ENCODE data around the gene ZNF500. TPM values are rescaled to one million over a fixed set of nuclear protein-coding genes. Genes with fewer than 3 reads are reported as not detected.

Gene ZNF500
- total RNA-seq, 3 donors from 2014 or later: 8.2 to 17.0 (median 16.4) TPM

DNA sequence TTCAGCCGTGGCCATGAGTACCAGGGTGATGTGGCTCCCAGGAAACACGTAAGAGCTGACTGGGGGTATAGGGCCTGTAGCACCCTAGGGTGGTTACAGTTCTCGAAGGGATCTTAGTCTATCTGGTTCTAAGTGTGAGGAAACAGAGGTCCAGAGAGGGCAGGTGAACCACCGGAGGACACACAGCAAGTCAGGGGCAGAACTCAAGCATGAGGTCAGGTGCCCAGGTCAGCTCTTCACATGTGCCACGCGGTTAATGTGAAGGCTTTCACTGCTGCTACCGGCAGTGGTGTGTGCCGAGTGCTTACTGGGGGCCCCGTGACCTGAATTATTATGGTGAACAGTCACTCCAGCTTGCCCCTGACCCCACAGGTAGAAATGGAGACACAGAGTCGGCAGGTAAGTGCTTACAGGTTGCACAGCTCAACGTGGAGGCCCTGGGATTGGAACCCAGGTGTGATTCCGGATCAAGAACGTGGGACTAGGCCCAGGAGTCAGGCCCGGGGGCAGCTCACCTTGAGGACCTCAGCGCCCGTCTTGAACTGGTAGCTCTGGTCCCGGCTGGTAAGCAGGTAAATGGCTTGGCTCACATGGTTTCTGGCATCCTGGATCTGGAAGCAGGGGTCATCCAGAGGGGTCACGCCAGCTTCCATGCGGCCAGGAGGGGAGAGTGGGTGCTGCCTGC, 32.4 kb upstream of the ZNF500 start:
- TF ChIP-seq POLR2A (IDR thresholded peaks at IDR 0.05) (no peak), POLR2AphosphoS5 (IDR thresholded peaks at IDR 0.05) (no peak)
- TF ChIP-seq, protein P1, sequence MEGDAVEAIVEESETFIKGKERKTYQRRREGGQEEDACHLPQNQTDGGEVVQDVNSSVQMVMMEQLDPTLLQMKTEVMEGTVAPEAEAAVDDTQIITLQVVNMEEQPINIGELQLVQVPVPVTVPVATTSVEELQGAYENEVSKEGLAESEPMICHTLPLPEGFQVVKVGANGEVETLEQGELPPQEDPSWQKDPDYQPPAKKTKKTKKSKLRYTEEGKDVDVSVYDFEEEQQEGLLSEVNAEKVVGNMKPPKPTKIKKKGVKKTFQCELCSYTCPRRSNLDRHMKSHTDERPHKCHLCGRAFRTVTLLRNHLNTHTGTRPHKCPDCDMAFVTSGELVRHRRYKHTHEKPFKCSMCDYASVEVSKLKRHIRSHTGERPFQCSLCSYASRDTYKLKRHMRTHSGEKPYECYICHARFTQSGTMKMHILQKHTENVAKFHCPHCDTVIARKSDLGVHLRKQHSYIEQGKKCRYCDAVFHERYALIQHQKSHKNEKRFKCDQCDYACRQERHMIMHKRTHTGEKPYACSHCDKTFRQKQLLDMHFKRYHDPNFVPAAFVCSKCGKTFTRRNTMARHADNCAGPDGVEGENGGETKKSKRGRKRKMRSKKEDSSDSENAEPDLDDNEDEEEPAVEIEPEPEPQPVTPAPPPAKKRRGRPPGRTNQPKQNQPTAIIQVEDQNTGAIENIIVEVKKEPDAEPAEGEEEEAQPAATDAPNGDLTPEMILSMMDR (IDR thresholded peaks at IDR 0.05): no peak
- DNase-seq (ENCODE audit: low spot score in 2 of 2): no peak
- intact Hi-C loops (cut with DNase I; ENCODE audit: low total_unique reads): no loop called here

DNA sequence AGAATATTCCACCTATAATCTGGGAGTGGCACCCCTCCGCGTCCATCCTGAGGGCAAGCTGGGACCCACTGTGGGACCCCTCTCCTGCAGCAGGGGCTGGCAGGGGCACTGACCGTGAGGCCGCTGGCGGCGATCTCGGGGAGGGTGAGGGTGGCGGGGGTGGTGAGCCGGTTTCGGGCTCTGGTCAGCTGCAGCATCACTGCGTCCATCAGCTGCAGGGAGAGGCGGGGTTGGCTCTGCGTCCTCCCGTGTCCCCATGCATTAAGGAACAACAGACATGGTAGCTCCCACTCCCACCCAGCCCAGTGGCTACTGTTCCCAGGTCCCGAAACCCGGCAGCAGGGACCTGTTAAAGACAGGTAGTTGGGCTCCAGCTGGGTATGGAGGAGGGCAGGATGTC, 31.5 kb upstream of the ZNF500 start:
- Histone ChIP-seq H3K27ac (no peak overlapping the region), H3K9me3 (no peaks in the 10 kb centered on the region), H3K36me3 (no peaks in the 10 kb centered on the region), H3K27me3 (no peaks in the 10 kb centered on the region), H3K4me3 (no peak overlapping the region), H3K4me1 (peaks cover 0 to 6% of the 10 kb centered on the region in 2 donors)
- DNase-seq (ENCODE audit: low spot score in 2 of 2): no peak
- intact Hi-C loops (cut with DNase I; ENCODE audit: low total_unique reads): no loop called here
- TF ChIP-seq POLR2AphosphoS5 (IDR thresholded peaks at IDR 0.05): no peak
- no peak for TF ChIP-seq POLR2A (IDR thresholded peaks at IDR 0.05)
- TF ChIP-seq, protein P1 (IDR thresholded peaks at IDR 0.05): no peak

More for the DNA sequence above, 32.4 kb upstream of the ZNF500 start:
- peaks cover 0 to 6% of the 10 kb centered on the region in 2 donors for H3K4me1 ChIP-seq
- no peaks in the 10 kb centered on the region for H3K27me3 ChIP-seq
- no peak overlapping the region for H3K27ac ChIP-seq
- H3K9me3 ChIP-seq: no peaks in the 10 kb centered on the region
- no peaks in the 10 kb centered on the region for H3K36me3 ChIP-seq
- no peak overlapping the region for H3K4me3 ChIP-seq

- peaks cover 0 to 6% of the 10 kb centered on the region in 2 donors for H3K4me1 ChIP-seq
- TF ChIP-seq POLR2AphosphoS5 (IDR thresholded peaks at IDR 0.05) (no peak), POLR2A (IDR thresholded peaks at IDR 0.05) (no peak)
- TF ChIP-seq, protein P1 (IDR thresholded peaks at IDR 0.05): no peak
- DNase-seq (ENCODE audit: low spot score in 2 of 2): no peak
- no peak overlapping the region for H3K27ac ChIP-seq
- intact Hi-C loops (cut with DNase I; ENCODE audit: low total_unique reads): no loop called here
- H3K9me3 ChIP-seq: no peaks in the 10 kb centered on the region
- H3K4me3 ChIP-seq: no peak overlapping the region
- H3K36me3 ChIP-seq: no peaks in the 10 kb centered on the region
- H3K27me3 ChIP-seq: no peaks in the 10 kb centered on the region
Observed at GRCh38 chr16:4797805-4798252, 30.9 kb upstream of the ZNF500 start.

- TF ChIP-seq POLR2A (IDR thresholded peaks at IDR 0.05) (no peak), POLR2AphosphoS5 (IDR thresholded peaks at IDR 0.05) (no peak)
- TF ChIP-seq, protein P1 (IDR thresholded peaks at IDR 0.05): no peak
- no peaks in the 10 kb centered on the region for H3K27me3 ChIP-seq
- no peaks in the 10 kb centered on the region for H3K9me3 ChIP-seq
- no peak overlapping the region for H3K4me3 ChIP-seq
- H3K4me1 ChIP-seq: peaks cover 0 to 6% of the 10 kb centered on the region in 2 donors
- no peak for DNase-seq (ENCODE audit: low spot score in 2 of 2)
- intact Hi-C loops (cut with DNase I; ENCODE audit: low total_unique reads): no loop called here
- H3K27ac ChIP-seq: no peak overlapping the region
- no peaks in the 10 kb centered on the region for H3K36me3 ChIP-seq
Observed at GRCh38 chr16:4796982-4797804, 30.2 kb upstream of the ZNF500 start.
